ENCODE data around the gene TBC1D9B.

TBC1D9B gene

DNA sequence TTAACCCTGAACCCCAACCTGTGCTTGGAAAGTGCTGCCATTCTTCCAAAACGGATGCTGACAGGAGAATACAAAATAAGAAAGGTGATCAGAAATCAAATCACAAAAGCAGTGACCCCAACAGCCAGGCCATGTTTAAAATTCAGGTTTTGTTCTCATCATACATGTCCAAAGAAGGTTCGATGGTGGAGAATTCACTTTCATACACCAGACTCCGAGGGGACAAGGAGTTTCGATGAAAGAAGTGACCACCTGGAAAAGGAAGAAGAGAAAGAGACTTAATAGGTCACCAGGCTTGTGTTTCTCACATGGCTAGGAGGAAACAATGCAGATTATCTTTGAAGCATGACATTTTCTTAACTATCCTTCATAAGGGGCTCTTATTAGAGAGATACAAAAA lies 12.5 kb upstream of the TBC1D9B start:
- Histone ChIP-seq H3K9me3 (ENCODE audit: control insufficient read depth, insufficient read depth, low read length) (no peaks in the 10 kb centered on the region), H3K36me3 (ENCODE audit: control insufficient read depth, insufficient read depth, low read length) (no peaks in the 10 kb centered on the region), H3K27me3 (ENCODE audit: control insufficient read depth, insufficient read depth, low read length) (no peaks in the 10 kb centered on the region), H3K27ac (ENCODE audit: low read length) (no peak overlapping the region), H3K4me1 (ENCODE audit: control insufficient read depth, insufficient read depth, low read length) (peaks cover 1% of the 10 kb centered on the region; the same call in 1 of the 2 replicates), H3K4me3 (ENCODE audit: low read length) (no peak overlapping the region)
- DNase-seq (ENCODE audit: low read depth, low spot score) = no peak
- no CpG with 5 or more reads among the region's 4 CpGs for WGBS (ENCODE audit: insufficient coverage, insufficient read length)

DNA sequence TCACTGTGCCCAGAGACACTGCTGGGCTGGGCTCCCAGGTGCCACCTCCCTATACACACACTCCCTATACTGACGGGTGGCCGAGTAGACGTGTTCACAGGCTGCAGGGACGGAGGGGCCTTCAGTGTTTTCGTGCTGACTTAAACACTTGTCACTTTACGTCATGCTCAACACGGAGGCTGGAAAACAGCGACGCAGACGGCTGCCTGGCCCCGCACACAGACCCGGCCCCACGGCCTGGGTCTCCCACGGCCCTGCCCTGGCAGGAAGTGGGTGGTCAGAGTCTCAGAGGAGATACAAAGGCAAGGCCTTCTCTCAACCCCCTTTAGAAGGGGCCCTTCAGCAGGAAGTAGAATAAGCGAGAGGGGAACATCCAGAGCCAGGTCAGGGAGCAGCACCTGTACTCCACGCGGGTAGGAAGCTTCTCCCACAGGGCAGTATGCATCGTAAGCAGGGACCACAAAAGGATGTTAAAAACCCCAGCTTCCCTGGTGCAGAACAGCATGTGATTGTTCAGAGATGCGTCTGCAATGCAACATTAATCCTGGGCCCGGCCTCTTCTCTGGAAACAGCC lies 11.9 kb upstream of the TBC1D9B start:
- DNase-seq (ENCODE audit: low read depth, low spot score) = no peak
- no peak overlapping the region for H3K4me3 ChIP-seq (ENCODE audit: low read length)
- H3K4me1 ChIP-seq (ENCODE audit: control insufficient read depth, insufficient read depth, low read length) = peaks cover 1% of the 10 kb centered on the region; the same call in 1 of the 2 replicates
- no peaks in the 10 kb centered on the region for H3K9me3 ChIP-seq (ENCODE audit: control insufficient read depth, insufficient read depth, low read length)
- no peak overlapping the region for H3K27ac ChIP-seq (ENCODE audit: low read length)
- WGBS (ENCODE audit: insufficient coverage, insufficient read length) = no CpG with 5 or more reads among the region's 20 CpGs
- H3K36me3 ChIP-seq (ENCODE audit: control insufficient read depth, insufficient read depth, low read length) = no peaks in the 10 kb centered on the region
- no peaks in the 10 kb centered on the region for H3K27me3 ChIP-seq (ENCODE audit: control insufficient read depth, insufficient read depth, low read length)

GRCh38 chr5:179918742-179919486 lies 11.2 kb upstream of the TBC1D9B start:
- H3K4me3 ChIP-seq (ENCODE audit: low read length) = no peak overlapping the region
- no CpG with 5 or more reads among the region's 19 CpGs for WGBS (ENCODE audit: insufficient coverage, insufficient read length)
- no peaks in the 10 kb centered on the region for H3K9me3 ChIP-seq (ENCODE audit: control insufficient read depth, insufficient read depth, low read length)
- no peak for DNase-seq (ENCODE audit: low read depth, low spot score)
- H3K36me3 ChIP-seq (ENCODE audit: control insufficient read depth, insufficient read depth, low read length) = no peaks in the 10 kb centered on the region
- no peaks in the 10 kb centered on the region for H3K27me3 ChIP-seq (ENCODE audit: control insufficient read depth, insufficient read depth, low read length)
- H3K27ac ChIP-seq (ENCODE audit: low read length) = no peak overlapping the region
- H3K4me1 ChIP-seq (ENCODE audit: control insufficient read depth, insufficient read depth, low read length) = peaks cover 1% of the 10 kb centered on the region; the same call in 1 of the 2 replicates

DNA sequence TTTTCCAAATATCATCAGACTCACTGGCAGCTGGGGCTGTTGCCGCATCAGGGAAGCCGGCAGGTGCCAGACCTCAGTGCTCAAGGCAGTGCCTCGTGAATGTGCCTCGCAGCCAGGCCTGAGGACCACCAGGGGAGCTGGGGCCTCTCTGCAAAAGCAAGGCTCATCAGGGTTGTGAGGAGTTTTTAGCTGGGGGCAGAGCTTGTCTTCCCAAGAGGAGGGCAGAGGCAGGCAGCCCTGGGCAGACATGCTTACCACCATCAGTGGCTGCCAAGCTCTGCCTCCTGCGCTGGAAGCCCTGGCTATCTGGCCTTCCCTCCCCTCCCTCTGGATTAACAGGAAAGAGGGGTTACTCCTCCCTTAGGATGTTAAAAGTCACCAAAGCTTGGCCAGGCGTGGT lies 8.8 kb upstream of the TBC1D9B start:
- no CpG with 5 or more reads among the region's 6 CpGs for WGBS (ENCODE audit: insufficient coverage, insufficient read length)

DNA sequence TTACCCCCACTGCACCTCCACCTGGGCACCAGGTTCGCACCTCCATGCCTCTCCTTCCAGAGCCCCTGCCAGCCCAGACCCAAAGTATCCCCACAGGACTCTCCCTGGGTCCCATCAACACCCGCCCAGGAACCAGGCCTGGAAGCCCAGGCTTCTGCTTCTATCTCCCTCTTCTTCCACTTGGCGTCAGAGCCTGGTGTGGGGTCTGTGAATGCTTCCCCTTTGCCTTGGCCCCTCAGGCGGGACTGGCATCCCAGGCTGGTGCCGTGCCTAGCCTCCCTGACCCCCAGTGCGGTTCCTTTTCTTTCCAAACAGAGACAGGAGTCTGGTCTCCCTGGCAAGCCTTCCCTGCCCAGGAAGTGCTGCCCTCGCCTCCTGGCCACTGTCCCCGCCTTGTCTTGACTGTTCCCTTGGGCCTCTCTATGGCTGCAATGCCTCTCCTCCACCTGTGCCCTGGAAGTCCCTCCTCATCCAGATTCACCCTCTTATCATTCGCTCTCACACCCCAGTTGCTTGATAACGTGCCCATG lies 7.8 kb upstream of the TBC1D9B start:
- no peak overlapping the region for H3K27ac ChIP-seq (ENCODE audit: low read length)
- DNase-seq (ENCODE audit: low read depth, low spot score) = no peak
- no peaks in the 10 kb centered on the region for H3K9me3 ChIP-seq (ENCODE audit: control insufficient read depth, insufficient read depth, low read length)
- peaks cover 1% of the 10 kb centered on the region; the same call in 1 of the 2 replicates for H3K4me1 ChIP-seq (ENCODE audit: control insufficient read depth, insufficient read depth, low read length)
- no peaks in the 10 kb centered on the region for H3K27me3 ChIP-seq (ENCODE audit: control insufficient read depth, insufficient read depth, low read length)
- H3K4me3 ChIP-seq (ENCODE audit: low read length) = no peak overlapping the region
- H3K36me3 ChIP-seq (ENCODE audit: control insufficient read depth, insufficient read depth, low read length) = no peaks in the 10 kb centered on the region
- no CpG with 5 or more reads among the region's 10 CpGs for WGBS (ENCODE audit: insufficient coverage, insufficient read length)

More for the DNA sequence above, 8.8 kb upstream of the TBC1D9B start:
- no peak for DNase-seq (ENCODE audit: low read depth, low spot score)
- Histone ChIP-seq H3K27me3 (ENCODE audit: control insufficient read depth, insufficient read depth, low read length) (no peaks in the 10 kb centered on the region), H3K9me3 (ENCODE audit: control insufficient read depth, insufficient read depth, low read length) (no peaks in the 10 kb centered on the region), H3K27ac (ENCODE audit: low read length) (no peak overlapping the region), H3K4me3 (ENCODE audit: low read length) (no peak overlapping the region), H3K36me3 (ENCODE audit: control insufficient read depth, insufficient read depth, low read length) (no peaks in the 10 kb centered on the region), H3K4me1 (ENCODE audit: control insufficient read depth, insufficient read depth, low read length) (peaks cover 1% of the 10 kb centered on the region; the same call in 1 of the 2 replicates)

GRCh38 chr5:179914032-179914755 lies 6.5 kb upstream of the TBC1D9B start:
- H3K4me3 ChIP-seq (ENCODE audit: low read length) = no peak overlapping the region
- H3K36me3 ChIP-seq (ENCODE audit: control insufficient read depth, insufficient read depth, low read length) = no peaks in the 10 kb centered on the region
- no peaks in the 10 kb centered on the region for H3K27me3 ChIP-seq (ENCODE audit: control insufficient read depth, insufficient read depth, low read length)
- no CpG with 5 or more reads among the region's 8 CpGs for WGBS (ENCODE audit: insufficient coverage, insufficient read length)
- no peak for DNase-seq (ENCODE audit: low read depth, low spot score)
- no peaks in the 10 kb centered on the region for H3K9me3 ChIP-seq (ENCODE audit: control insufficient read depth, insufficient read depth, low read length)
- no peak overlapping the region for H3K27ac ChIP-seq (ENCODE audit: low read length)
- peaks cover 1% of the 10 kb centered on the region; the same call in 1 of the 2 replicates for H3K4me1 ChIP-seq (ENCODE audit: control insufficient read depth, insufficient read depth, low read length)

DNA sequence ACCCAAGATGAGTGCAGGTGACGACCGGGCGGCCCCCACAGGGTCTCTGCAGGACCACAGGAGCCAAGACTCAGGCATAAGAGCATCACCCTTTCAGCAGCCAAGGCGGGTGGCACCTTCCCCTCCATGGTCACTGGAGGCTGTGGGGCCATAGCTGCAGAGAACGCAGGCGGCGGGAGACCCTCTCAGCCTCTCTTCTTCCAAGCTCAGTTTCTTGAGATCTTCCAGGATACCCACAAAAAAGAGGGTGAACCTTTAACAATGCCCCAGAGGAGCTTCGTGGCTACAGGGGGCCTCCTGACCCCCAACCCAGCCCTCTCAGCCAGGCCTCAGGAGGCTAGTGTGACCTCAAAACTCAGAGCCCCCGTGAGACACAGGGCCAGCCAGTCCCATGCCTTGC lies 5.8 kb upstream of the TBC1D9B start:
- Histone ChIP-seq H3K36me3 (ENCODE audit: control insufficient read depth, insufficient read depth, low read length) (no peaks in the 10 kb centered on the region), H3K27me3 (ENCODE audit: control insufficient read depth, insufficient read depth, low read length) (no peaks in the 10 kb centered on the region), H3K4me1 (ENCODE audit: control insufficient read depth, insufficient read depth, low read length) (peaks cover 1% of the 10 kb centered on the region; the same call in 1 of the 2 replicates), H3K9me3 (ENCODE audit: control insufficient read depth, insufficient read depth, low read length) (no peaks in the 10 kb centered on the region), H3K27ac (ENCODE audit: low read length) (no peak overlapping the region), H3K4me3 (ENCODE audit: low read length) (no peak overlapping the region)
- DNase-seq (ENCODE audit: low read depth, low spot score) = no peak
- no CpG with 5 or more reads among the region's 9 CpGs for WGBS (ENCODE audit: insufficient coverage, insufficient read length)

DNA sequence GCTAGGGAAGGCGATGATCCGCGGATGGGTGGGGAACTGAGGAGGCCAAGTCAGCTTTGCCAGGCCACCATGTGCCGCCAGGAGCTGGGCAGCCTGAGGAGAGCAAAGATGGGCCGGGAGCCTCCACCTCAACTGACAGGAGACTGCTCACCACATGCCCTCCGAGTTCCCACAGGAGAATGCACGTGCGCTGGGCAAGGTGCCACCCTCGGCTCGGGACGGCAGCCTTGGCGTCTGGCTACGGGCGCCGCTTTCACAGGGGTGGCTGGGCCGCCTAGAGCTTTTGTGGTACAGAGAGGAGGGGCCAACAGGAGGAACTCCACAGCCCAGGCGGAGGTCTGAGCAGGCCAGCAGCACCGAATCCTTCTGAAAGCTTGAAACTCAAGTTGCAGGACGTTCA lies 5.3 kb upstream of the TBC1D9B start:
- Histone ChIP-seq H3K4me1 (ENCODE audit: control insufficient read depth, insufficient read depth, low read length) (peaks cover 1% of the 10 kb centered on the region; the same call in 1 of the 2 replicates), H3K9me3 (ENCODE audit: control insufficient read depth, insufficient read depth, low read length) (no peaks in the 10 kb centered on the region), H3K36me3 (ENCODE audit: control insufficient read depth, insufficient read depth, low read length) (no peaks in the 10 kb centered on the region), H3K27ac (ENCODE audit: low read length) (no peak overlapping the region), H3K27me3 (ENCODE audit: control insufficient read depth, insufficient read depth, low read length) (no peaks in the 10 kb centered on the region), H3K4me3 (ENCODE audit: low read length) (no peak overlapping the region)
- DNase-seq (ENCODE audit: low read depth, low spot score) = no peak
- no CpG with 5 or more reads among the region's 19 CpGs for WGBS (ENCODE audit: insufficient coverage, insufficient read length)

GRCh38 chr5:179912386-179912785 lies 4.7 kb upstream of the TBC1D9B start:
- no peak for DNase-seq (ENCODE audit: low read depth, low spot score)
- Histone ChIP-seq H3K9me3 (ENCODE audit: control insufficient read depth, insufficient read depth, low read length) (no peaks in the 10 kb centered on the region), H3K27ac (ENCODE audit: low read length) (no peak overlapping the region), H3K4me3 (ENCODE audit: low read length) (no peak overlapping the region), H3K27me3 (ENCODE audit: control insufficient read depth, insufficient read depth, low read length) (no peaks in the 10 kb centered on the region), H3K4me1 (ENCODE audit: control insufficient read depth, insufficient read depth, low read length) (peaks cover 1% of the 10 kb centered on the region; the same call in 1 of the 2 replicates), H3K36me3 (ENCODE audit: control insufficient read depth, insufficient read depth, low read length) (no peaks in the 10 kb centered on the region)
- WGBS (ENCODE audit: insufficient coverage, insufficient read length) = no CpG with 5 or more reads among the region's 7 CpGs

DNA sequence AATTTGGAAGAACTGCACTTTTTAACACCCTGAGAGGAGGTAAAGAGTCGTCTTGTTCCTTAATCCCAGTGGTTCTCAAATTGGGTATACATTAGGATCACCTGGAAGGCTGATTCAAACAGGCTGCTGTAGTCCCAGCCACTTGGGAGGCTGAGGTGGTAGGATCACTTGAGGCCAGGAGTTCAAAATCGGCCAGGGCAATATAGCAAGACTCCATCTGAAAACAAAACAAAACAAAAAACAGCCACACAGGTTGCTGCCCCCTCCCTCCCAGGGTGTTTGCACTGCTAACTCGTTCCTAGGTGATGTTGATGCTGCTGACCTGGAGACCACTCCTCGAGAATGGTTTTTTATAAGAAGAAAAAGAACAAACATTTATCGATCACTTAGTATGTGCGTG lies 1.5 kb upstream of the TBC1D9B start:
- 0 out of 2 replicates have a peak, but pooled peaks cover 2% of the 10 kb centered on the region for H3K4me1 ChIP-seq (ENCODE audit: control insufficient read depth, insufficient read depth, low read length)
- H3K27ac ChIP-seq (ENCODE audit: low read length) = no peak overlapping the region
- no peak overlapping the region for H3K4me3 ChIP-seq (ENCODE audit: low read length)
- peaks cover 4% of the 10 kb centered on the region for H3K36me3 ChIP-seq (ENCODE audit: control insufficient read depth, insufficient read depth, low read length)
- no CpG with 5 or more reads among the region's 6 CpGs for WGBS (ENCODE audit: insufficient coverage, insufficient read length)
- no peaks in the 10 kb centered on the region for H3K9me3 ChIP-seq (ENCODE audit: control insufficient read depth, insufficient read depth, low read length)
- H3K27me3 ChIP-seq (ENCODE audit: control insufficient read depth, insufficient read depth, low read length) = no peaks in the 10 kb centered on the region
- no peak for DNase-seq (ENCODE audit: low read depth, low spot score)
